Activated T-cell treated with anti-CD3 and anti-CD28 coated beads for 1 hour (primary cell): ENCODE results near the gene DCD.

Experiments used
- DNase-seq: peaks from one replicate; pipeline ENCODE4 v3.0.0-alpha.2; 2020; ENCODE audit warnings: low read depth

DCD gene

GRCh38 chr12:54606556-54606955, 41.6 kb downstream of the DCD start:
- DNase-seq: no peak

GRCh38 chr12:54605138-54605970, 42.8 kb downstream of the DCD start:
- DNase-seq: no peak

- DNase-seq: no peak
These were observed 43.7 kb downstream of the DCD start for GRCh38 chr12:54604436-54604835.

- no peak for DNase-seq
These were observed 44.3 kb downstream of the DCD start for GRCh38 chr12:54603872-54604271.

- DNase-seq: peak; percentile 40
These were observed 44.9 kb downstream of the DCD start for GRCh38 chr12:54603173-54603814.

GRCh38 chr12:54602661-54603060, 45.5 kb downstream of the DCD start:
- no peak for DNase-seq

GRCh38 chr12:54601841-54602240, 46.3 kb downstream of the DCD start:
- DNase-seq: no peak

GRCh38 chr12:54598970-54599369, 49.2 kb downstream of the DCD start:
- DNase-seq: no peak

- DNase-seq: peak; percentile 42
These were observed 51.6 kb downstream of the DCD start for GRCh38 chr12:54596526-54596946.

- DNase-seq: no peak
These were observed 52.7 kb downstream of the DCD start for GRCh38 chr12:54595471-54595870.
